SU-DHL-6 (cell line): ENCODE results near the gene RTL9.

Source experiments
- CTCF ChIP-seq: fragments of 200-600 bp; sonication (generic); IDR thresholded peaks from one replicate; pipeline ENCODE4 v1.5.1; 2017; ENCODE audit warnings: antibody characterized with exemption, mild to moderate bottlenecking, low read length, moderate library complexity; ENCODE audit not compliant: insufficient read depth, poor library complexity, severe bottlenecking
- EZH2phosphoT487 ChIP-seq: fragments of 200-600 bp; sonication (generic), shearing (Covaris generic); conservative IDR thresholded peaks from 2 replicates; pipeline ENCODE4 v1.6.1; 2018; ENCODE audit warnings: mild to moderate bottlenecking, antibody characterized with exemption, low read length, moderate library complexity, mixed read lengths

- TF ChIP-seq CTCF (no peak), EZH2phosphoT487 (no peak)
Observed at GRCh38 chrX:110396735-110397134, 38.1 kb downstream of the RTL9 start.
